GM12874 (cell line): Measurements from ENCODE around the gene LLGL1.

Source experiments
- CTCF ChIP-seq: IDR thresholded peaks from 2 replicates; pipeline ENCODE4 v1.5.1; 2011; ENCODE audit warnings: low read depth, mild to moderate bottlenecking, control low read depth, low read length, moderate library complexity; ENCODE audit not compliant: insufficient read depth

The LLGL1 gene

GRCh38 chr17:18231164-18231563 lies 5.7 kb downstream of the LLGL1 start:
- no peak for TF ChIP-seq CTCF

- no peak for TF ChIP-seq CTCF
These were observed 8.5 kb downstream of the LLGL1 start for GRCh38 chr17:18233803-18234518.

GRCh38 chr17:18234853-18235380 lies 9.5 kb downstream of the LLGL1 start:
- TF ChIP-seq CTCF, result no peak

GRCh38 chr17:18235743-18236256 lies 10.4 kb downstream of the LLGL1 start:
- no peak for TF ChIP-seq CTCF

- no peak for TF ChIP-seq CTCF
These were observed 11.1 kb downstream of the LLGL1 start for GRCh38 chr17:18236494-18236893.

- TF ChIP-seq CTCF, result no peak
These were observed 12.0 kb downstream of the LLGL1 start for GRCh38 chr17:18237461-18237860.

GRCh38 chr17:18238299-18238698 lies 12.9 kb downstream of the LLGL1 start:
- no peak for TF ChIP-seq CTCF
